ENCODE data around the gene DCX. TPM values are rescaled to one million over a fixed set of nuclear protein-coding genes. Genes with fewer than 3 reads are reported as not detected.
"Not testable (repeated sequence)": the region's sequence is repeated elsewhere in the genome, so short reads cannot be mapped to it uniquely, and the experiment has no call there.

DCX gene
- polyA plus RNA-seq, 1 donor from 2014 or later, result not detected

DNA sequence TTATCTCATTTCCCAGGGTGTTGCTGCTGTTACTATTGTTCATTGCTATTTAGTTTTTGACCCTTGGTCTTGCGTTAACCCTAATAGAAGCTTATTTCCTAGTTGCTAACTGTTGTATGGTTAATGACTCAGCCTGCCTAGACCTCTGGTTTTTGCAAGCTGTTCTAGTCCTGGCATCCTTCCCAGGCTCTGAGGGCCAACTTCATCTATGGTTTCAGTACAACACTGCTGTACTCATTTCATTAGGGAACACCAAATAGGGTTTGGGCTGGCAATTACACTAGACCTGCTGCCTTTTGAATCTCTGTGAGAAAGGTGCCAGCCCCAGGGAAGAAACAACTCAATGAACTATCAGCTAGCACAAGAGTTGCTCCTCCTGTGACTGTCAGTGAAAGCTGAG, 59.6 kb downstream of the DCX start:
- H3K36me3 Mint-ChIP-seq, result no peaks in the 10 kb centered on the region
- H3K9me3 Mint-ChIP-seq, result peaks cover 0 to 1% (median 0%) of the 10 kb centered on the region in 3 donors
- H3K4me3 Mint-ChIP-seq, result no peak overlapping the region
- H3K27ac Mint-ChIP-seq, result no peak overlapping the region
- no peaks in the 10 kb centered on the region for H3K4me1 Mint-ChIP-seq
- no peaks in the 10 kb centered on the region for H3K27me3 Mint-ChIP-seq

DNA sequence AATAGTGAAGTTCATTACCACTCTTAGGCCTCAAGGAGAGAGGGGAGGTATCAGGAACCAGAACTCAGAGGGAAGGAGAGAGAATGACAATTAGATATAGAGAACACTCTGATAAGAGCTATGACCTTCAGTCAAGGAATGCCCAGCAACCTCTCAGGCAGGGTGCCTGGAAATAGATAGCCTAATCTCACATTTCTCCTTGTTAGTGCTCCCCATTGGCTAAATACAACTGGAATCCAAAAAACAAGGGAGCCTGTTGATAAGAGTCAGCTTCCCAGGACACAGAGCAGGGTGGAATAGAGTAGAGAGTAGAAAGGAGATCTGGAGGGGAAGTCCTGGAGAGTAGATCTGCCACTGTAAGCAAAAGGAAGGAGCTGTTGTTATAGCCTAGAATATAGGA, 62.1 kb downstream of the DCX start:
- Mint-ChIP-seq H3K36me3 (no peaks in the 10 kb centered on the region), H3K27me3 (no peaks in the 10 kb centered on the region), H3K4me3 (no peak overlapping the region), H3K9me3 (peaks cover 0 to 6% (median 4%) of the 10 kb centered on the region in 3 donors), H3K4me1 (no peaks in the 10 kb centered on the region), H3K27ac (no peak overlapping the region)

DNA sequence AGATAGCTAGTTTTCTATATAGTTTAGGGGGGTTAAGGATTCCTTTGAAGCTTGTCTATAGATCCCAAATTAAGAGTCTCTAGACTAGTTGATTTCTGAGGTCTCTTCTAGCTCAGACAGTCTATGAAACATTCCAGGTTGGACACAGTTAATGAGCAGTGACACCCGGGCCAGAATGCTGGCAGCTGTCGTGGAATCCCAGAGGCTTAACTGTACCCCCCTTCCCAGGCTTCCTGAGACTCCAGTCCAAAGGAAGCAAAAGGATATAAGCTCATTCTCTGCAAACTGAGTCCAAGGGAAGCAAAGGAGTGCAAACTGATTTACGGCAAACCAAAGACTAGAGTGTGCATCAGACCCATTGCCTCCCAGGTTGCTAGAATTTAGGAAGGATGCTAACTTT, 62.9 kb downstream of the DCX start:
- Mint-ChIP-seq H3K4me1 (no peaks in the 10 kb centered on the region), H3K4me3 (no peak overlapping the region), H3K36me3 (no peaks in the 10 kb centered on the region), H3K9me3 (peaks cover 0 to 6% (median 4%) of the 10 kb centered on the region in 3 donors), H3K27me3 (no peaks in the 10 kb centered on the region), H3K27ac (no peak overlapping the region)

DNA sequence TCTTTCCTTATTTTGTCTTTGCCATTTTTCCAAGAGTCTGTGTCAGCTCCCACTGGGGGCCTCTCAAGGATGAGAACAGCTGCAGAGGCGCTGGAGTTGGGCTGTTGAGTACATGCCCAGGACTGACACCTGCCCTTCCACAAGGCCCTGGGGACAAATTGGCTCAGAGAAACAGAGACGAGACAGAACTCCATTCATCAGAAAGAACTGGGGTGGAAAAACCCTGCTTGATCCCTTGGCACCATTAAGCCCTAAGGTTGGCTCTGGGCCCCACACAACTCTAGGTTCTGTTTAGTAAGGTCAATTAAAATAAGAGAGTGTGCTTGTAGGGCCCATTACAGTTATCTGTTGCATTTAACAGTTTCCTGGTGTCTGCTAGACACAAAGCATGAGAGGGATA, 63.6 kb downstream of the DCX start:
- Mint-ChIP-seq H3K4me1 (no peaks in the 10 kb centered on the region), H3K27me3 (no peaks in the 10 kb centered on the region), H3K27ac (no peak overlapping the region), H3K9me3 (peaks cover 0 to 6% (median 4%) of the 10 kb centered on the region in 3 donors), H3K4me3 (no peak overlapping the region), H3K36me3 (no peaks in the 10 kb centered on the region)

DNA sequence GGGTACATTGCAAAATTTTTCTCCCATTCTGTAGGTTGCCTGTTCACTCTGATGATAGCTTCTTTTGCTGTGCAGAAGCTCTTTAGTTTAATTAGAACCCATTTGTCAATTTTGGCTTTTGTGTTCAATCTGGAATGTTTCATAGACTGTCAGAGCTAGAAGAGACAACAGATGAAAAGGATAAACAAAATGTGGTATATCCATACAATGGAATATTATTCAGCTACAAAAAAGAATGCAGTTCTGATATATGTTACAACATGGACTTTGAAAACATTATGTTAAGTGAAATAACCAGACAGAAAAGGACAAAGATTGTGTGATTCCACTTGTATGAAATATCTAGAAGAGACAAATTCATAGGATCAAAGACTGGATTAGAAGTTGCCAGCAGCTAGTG, 65.8 kb downstream of the DCX start:
- not testable (repeated sequence) for H3K27ac Mint-ChIP-seq

DNA sequence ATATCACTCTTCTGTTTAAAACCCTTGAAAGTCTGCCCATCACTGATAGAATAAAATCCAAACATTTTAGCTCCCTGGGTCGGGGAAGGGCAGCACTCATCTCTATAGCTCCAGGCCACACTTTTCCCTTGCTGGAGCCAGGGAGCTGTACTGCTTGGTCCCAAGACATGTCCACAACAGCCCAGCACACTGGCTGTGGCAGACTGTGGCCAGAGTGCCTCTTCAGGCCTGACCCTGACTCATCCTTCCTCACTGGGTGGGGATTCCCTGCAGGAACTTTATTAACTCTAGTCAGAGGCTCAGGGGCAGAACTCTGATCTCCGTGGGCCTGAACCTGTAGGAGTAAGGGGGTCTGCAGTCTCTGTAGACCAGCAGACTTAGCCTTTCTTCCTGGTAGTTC, 71.9 kb downstream of the DCX start:
- H3K4me1 Mint-ChIP-seq, result peaks cover 0 to 3% (median 0%) of the 10 kb centered on the region in 3 donors
- no peaks in the 10 kb centered on the region for H3K36me3 Mint-ChIP-seq
- no peak overlapping the region for H3K27ac Mint-ChIP-seq
- H3K9me3 Mint-ChIP-seq, result no peaks in the 10 kb centered on the region
- H3K27me3 Mint-ChIP-seq, result no peaks in the 10 kb centered on the region
- no peak overlapping the region for H3K4me3 Mint-ChIP-seq

More for the DNA sequence above, 65.8 kb downstream of the DCX start:
- H3K9me3 Mint-ChIP-seq, H3K27me3 Mint-ChIP-seq, H3K36me3 Mint-ChIP-seq, H3K4me3 Mint-ChIP-seq, H3K4me1 Mint-ChIP-seq: not testable (repeated sequence)

DNA sequence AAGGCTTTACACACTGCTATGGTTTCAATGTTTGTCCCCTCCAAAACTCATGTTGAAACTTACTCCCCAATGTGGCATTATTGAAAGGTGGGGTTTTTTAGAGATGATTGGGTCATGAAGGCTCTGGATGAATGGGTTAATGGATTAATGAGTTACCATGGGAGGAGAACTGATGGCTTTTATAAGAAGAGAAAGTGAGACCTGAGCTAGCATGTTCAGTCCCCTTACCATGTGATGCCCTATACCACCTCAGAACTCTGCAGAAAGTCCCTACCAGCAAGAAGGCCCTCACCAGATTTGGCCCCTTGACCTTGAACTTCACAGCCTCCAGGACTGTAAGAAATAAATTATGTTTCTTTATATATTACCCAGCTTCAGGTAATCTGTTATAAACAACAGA, 72.8 kb downstream of the DCX start:
- H3K27ac Mint-ChIP-seq, result no peak overlapping the region
- H3K4me3 Mint-ChIP-seq, result no peak overlapping the region
- peaks cover 0 to 3% (median 0%) of the 10 kb centered on the region in 3 donors for H3K4me1 Mint-ChIP-seq
- no peaks in the 10 kb centered on the region for H3K27me3 Mint-ChIP-seq
- no peaks in the 10 kb centered on the region for H3K36me3 Mint-ChIP-seq
- no peaks in the 10 kb centered on the region for H3K9me3 Mint-ChIP-seq

DNA sequence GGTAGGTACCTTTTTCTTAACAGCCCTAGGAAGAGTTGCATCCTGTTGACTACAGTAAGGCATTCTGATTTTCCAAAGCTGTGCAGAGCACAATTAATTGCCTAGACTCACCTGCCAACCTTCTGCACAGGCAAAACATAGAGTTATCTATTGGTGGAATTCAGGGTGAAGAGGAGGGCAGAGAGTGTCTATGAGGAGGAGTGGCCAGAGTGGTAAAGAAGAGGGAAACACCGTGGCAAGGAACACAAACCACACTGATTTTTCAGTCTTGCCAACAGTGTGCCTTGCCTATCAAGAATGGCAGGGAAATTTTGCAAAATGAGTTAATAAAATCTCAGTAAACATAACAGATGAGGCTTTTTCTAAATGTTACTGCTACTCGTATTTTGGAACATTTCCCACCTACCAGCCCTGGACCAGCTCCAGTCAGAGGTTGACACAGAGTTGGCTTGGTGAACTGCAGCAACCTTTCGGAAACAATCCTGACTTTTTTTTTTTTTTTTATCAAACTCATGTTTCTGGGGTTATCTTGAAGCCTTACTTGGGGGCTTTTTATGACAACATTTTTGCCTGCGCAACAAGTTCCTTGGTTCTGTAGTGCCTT, 73.8 kb downstream of the DCX start:
- Mint-ChIP-seq H3K36me3 (no peaks in the 10 kb centered on the region), H3K4me3 (no peak overlapping the region), H3K9me3 (no peaks in the 10 kb centered on the region), H3K27ac (no peak overlapping the region), H3K27me3 (no peaks in the 10 kb centered on the region), H3K4me1 (peaks cover 0 to 3% (median 0%) of the 10 kb centered on the region in 3 donors)

DNA sequence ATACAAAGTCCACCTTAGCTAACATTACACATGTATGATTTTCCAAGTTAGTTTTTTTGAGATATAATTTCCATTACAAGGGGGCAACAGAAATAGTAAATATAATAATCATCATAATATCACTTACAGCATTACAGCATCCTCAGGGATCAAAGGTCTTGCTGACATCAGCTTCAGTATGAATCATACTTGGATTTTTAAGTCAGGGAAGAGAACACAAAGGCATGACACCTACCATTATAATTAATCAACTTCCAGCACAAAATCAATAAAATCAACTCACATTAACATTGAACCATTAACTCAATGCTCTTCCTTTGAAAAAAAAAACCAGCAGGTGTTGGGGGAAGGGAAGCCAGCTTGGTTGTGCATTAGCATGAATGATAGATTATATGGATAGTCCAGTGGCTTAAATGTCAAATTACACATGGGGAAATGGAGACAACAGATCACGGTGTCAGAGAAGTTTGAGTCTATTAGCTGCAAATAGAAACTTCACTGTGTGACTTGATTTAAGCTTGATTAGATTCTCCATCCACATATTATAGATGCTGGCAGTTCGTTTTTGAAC, 74.8 kb downstream of the DCX start:
- Mint-ChIP-seq H3K4me3 (peak overlapping the region in 1 of 4 donors; percentile 3), H3K4me1 (peaks cover 0 to 1% (median 0%) of the 10 kb centered on the region in 3 donors), H3K36me3 (no peaks in the 10 kb centered on the region), H3K27ac (no peak overlapping the region), H3K9me3 (no peaks in the 10 kb centered on the region), H3K27me3 (no peaks in the 10 kb centered on the region)

DNA sequence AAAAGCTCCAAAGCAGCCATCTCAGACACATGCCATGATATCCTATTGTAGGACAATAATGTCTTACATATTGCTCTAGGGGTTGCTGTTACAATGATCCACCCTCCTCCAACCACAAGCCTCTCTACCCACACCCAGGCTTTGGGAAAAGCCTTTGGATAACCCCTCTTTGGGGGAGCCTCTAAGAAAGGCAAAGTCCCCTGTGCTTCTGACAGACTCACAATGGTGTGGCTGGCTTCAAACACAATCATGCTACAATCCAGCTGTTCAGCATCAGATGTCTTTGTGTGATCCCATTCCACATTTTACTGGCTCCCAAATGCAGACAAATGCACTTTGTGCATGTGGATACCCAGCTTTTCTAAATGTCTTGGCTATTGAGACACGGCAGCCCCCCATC, 75.9 kb downstream of the DCX start:
- Mint-ChIP-seq H3K36me3 (no peaks in the 10 kb centered on the region), H3K9me3 (no peaks in the 10 kb centered on the region), H3K4me3 (no peak overlapping the region), H3K27me3 (no peaks in the 10 kb centered on the region), H3K4me1 (peaks cover 0 to 1% (median 0%) of the 10 kb centered on the region in 3 donors), H3K27ac (no peak overlapping the region)

DNA sequence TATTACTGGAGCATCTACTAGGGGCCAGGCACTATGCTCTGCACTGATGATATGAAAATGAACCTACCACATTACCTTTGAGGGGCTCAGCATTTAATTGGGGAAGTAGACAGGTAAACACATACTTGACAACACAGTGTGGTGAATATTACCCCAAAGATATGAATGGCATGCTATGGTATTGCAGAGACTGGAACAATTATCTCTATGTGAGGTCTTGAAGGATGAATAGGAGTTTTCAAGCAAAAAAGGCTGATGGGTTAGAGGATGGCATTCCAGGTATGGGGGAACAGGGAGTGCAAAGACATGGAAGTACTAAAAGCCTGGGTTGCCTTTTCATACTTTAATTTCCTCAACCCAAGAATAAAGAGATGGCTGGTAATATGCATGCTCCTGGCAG, 82.6 kb downstream of the DCX start:
- no peak overlapping the region for H3K4me3 Mint-ChIP-seq

DNA sequence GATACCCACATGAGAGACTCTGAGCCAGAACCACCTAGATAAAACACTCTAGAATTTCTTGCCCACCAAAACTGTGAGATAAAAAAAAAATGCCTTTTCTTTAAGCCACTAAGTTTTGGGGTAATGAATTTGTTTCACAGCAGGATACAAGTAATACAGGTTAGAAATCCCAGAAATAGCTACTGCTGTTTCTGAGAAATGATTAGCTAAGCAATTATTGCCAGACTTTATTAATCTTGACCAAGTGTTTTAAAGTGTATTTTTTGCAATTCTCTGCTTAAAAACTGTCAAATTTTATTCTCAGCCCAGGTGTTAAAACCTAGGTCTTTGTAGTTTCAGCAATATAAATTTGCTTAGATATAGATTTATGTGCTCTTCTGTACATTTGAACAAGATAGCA, 83.1 kb downstream of the DCX start:
- Mint-ChIP-seq H3K4me1 (no peaks in the 10 kb centered on the region), H3K27me3 (peaks cover 2% of the 10 kb centered on the region)

More for the DNA sequence above, 82.6 kb downstream of the DCX start:
- Mint-ChIP-seq H3K4me1 (no peaks in the 10 kb centered on the region), H3K27me3 (peaks cover 2% of the 10 kb centered on the region), H3K9me3 (peaks cover 0 to 1% (median 0%) of the 10 kb centered on the region in 3 donors), H3K27ac (no peak overlapping the region), H3K36me3 (peaks cover 1% of the 10 kb centered on the region)

DNA sequence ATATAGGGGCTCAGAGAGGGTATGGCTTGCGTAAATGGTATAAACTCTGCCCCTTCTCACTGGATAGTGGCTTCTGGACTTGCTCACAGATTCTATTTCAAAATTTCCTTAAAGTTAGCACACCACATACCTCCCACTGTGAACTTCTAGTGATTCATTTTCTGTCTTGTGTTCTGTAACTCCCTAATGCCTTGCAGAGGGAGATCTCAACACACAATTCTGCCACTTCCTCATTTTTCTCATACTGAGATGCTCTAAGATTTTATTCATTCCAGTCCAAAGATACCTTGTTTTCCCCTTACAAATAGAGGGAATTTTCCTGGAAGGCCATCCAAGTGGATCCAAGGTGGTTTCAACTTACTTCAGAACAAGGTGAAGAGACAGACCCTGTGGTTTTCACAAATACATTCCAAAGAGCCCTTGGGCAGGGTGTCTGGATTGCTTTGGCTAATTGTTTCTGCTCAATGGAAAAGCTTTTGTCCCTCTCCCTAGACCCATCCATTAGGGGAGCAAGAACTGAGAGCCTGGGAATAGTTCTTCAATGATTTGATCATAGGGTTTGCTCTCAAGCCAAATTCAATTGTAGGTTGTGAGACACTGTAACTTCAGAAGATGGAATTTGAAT, 89.6 kb downstream of the DCX start:
- no peaks in the 10 kb centered on the region for H3K36me3 Mint-ChIP-seq
- H3K27ac Mint-ChIP-seq, result no peak overlapping the region
- H3K4me1 Mint-ChIP-seq, result no peaks in the 10 kb centered on the region
- no peaks in the 10 kb centered on the region for H3K9me3 Mint-ChIP-seq
- no peak overlapping the region for H3K4me3 Mint-ChIP-seq
- peaks cover 4% of the 10 kb centered on the region for H3K27me3 Mint-ChIP-seq

More for the DNA sequence above, 83.1 kb downstream of the DCX start:
- Mint-ChIP-seq H3K36me3 (peaks cover 1% of the 10 kb centered on the region), H3K4me3 (no peak overlapping the region), H3K27ac (no peak overlapping the region), H3K9me3 (peaks cover 0 to 1% (median 0%) of the 10 kb centered on the region in 3 donors)

DNA sequence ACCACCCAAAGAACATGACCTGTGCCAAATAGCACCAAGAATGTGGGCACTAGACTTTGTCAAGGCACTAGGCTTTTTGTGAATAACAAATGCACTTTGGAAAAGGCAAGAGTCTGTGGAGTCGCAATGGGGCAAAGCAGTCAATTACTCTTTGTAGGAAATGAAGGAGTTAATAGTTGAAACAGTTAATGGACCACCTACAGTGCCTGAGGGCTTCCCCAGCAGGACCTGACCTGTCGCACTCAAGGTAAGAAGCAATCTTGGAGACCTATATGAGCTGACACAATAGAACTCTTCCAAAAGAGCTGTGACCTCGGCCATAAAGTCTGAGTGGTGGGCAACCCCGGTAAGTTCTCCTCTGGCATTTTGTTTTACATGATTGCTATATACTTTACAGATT, 92.5 kb downstream of the DCX start:
- Mint-ChIP-seq H3K27me3 (peaks cover 4% of the 10 kb centered on the region), H3K36me3 (no peaks in the 10 kb centered on the region), H3K9me3 (no peaks in the 10 kb centered on the region), H3K27ac (no peak overlapping the region), H3K4me3 (no peak overlapping the region), H3K4me1 (no peaks in the 10 kb centered on the region)

DNA sequence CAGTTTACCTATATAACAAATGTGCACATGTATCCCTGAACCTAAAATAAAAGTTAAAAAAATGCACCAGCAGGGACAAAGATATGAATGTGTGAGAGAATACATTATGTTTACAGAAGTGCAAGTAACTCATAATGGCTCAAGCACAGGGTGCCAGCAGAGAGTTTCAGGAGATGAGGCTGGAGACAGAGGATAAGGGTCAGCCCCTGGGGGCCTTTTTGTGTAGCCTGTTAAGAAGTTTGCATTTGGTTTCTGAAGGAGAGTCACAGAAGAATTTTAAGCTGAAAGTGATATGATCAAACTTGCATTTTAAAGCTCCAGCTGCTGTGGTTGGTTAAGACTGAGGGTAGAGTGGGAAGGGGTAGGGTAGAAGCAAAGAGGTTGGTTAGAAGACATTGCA, 93.1 kb downstream of the DCX start:
- Mint-ChIP-seq H3K4me1 (no peaks in the 10 kb centered on the region), H3K27ac (peak overlapping the region in 1 of 3 donors; percentile 6)

DNA sequence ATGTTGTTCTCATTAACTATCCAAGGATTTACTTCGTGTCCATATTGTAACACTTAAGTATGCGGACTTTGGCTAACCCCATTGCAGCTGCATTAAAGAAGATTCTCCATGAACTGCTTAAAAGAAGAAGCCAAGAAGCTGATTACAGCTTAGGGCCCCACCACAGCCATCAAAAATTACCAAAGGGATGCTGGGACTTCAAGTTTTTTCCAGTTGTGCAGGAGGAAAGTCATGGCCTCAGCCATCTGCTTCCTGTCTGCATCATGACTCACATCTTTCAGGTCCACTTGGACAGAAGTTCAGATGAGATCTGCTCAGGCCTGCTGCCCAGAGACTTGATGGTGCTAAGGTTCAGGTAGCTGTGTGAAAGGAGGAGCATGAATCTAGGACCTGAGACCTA, 102.9 kb downstream of the DCX start:
- H3K27me3 Mint-ChIP-seq, result peaks cover 1% of the 10 kb centered on the region

More for the DNA sequence above, 93.1 kb downstream of the DCX start:
- H3K36me3 Mint-ChIP-seq, result no peaks in the 10 kb centered on the region
- peaks cover 4% of the 10 kb centered on the region for H3K27me3 Mint-ChIP-seq
- no peak overlapping the region for H3K4me3 Mint-ChIP-seq
- peaks cover 0 to 4% (median 0%) of the 10 kb centered on the region in 3 donors for H3K9me3 Mint-ChIP-seq

More for the DNA sequence above, 102.9 kb downstream of the DCX start:
- Mint-ChIP-seq H3K4me3 (no peak overlapping the region), H3K36me3 (no peaks in the 10 kb centered on the region), H3K9me3 (peaks cover 0 to 3% (median 0%) of the 10 kb centered on the region in 3 donors), H3K4me1 (no peaks in the 10 kb centered on the region), H3K27ac (peak overlapping the region in 1 of 3 donors; percentile 77)
